Uterus (tissue), 4 donors: ENCODE measurements around the gene VASH2. TPM values are rescaled to one million over a fixed set of nuclear protein-coding genes. Genes with fewer than 3 reads are reported as not detected.
"Not testable (repeated sequence)": the region's sequence is repeated elsewhere in the genome, so short reads cannot be mapped to it uniquely, and the experiment has no call there.

Source experiments
- DNase-seq, 2 donors: peaks; one replicate each; pipeline ENCODE4 v3.0.0-alpha.2; 2019 to 2020
- H3K27ac ChIP-seq, 2 donors: fragments of 200-600 bp; sonication (generic); 1 replicate in 1 of 2; 2 replicates in 1 of 2; pipeline ENCODE4 v1.5.1; 2016 to 2018
- H3K27me3 ChIP-seq, 2 donors: fragments of 200-600 bp; sonication (generic); one replicate each; pipeline ENCODE4 v1.5.1; 2018 to 2019; ENCODE audit warnings: control low read depth in 1 of 2
- H3K36me3 ChIP-seq, 2 donors: fragments of 200-600 bp; sonication (generic); one replicate each; pipeline ENCODE4 v1.5.1; 2019; ENCODE audit warnings: control low read depth in 1 of 2
- H3K4me1 ChIP-seq, 2 donors: fragments of 200-600 bp; sonication (generic); one replicate each; pipeline ENCODE4 v1.5.1; 2018 to 2019; ENCODE audit warnings: control low read depth in 1 of 2
- H3K4me3 ChIP-seq, 2 donors: fragments of 200-600 bp; sonication (generic); 1 replicate in 1 of 2; 2 replicates in 1 of 2; pipeline ENCODE4 v1.5.1; 2018 to 2019; ENCODE audit warnings: mild to moderate bottlenecking in 1 of 2
- H3K9me3 ChIP-seq, 2 donors: fragments of 200-600 bp; sonication (generic); one replicate each; pipeline ENCODE4 v1.5.1; 2019; ENCODE audit warnings: control low read depth in 1 of 2
- POLR2A ChIP-seq, 2 donors: fragments of 450-650 bp; IDR thresholded peaks; one replicate each; pipeline ENCODE4 v1.6.1; 2016; ENCODE audit warnings: antibody characterized with exemption in 2 of 2, mild to moderate bottlenecking in 1 of 2, moderate library complexity in 1 of 2
- intact Hi-C: fragments of 100-400 bp; cut with DNase I; formaldehyde crosslinking; loops from one replicate; pipeline ENCODE4 v1.15.1; 2023; ENCODE audit warnings: low total_unique reads
- total RNA-seq, 4 donors: library from RNA; depleted of rRNA in 3 of 4; stranded (reverse); fragments of >200 nt in 3 of 4; gene quantifications; one replicate each; pipeline versions ENCODE4 v1.1.0 to v1.2.4, GENCODE V29; 2014 to 2023
- TF ChIP-seq, protein P1 (sequence below), 4 experiments: fragments of 200-600 bp in 2 of 4; fragments of 450-650 bp in 2 of 4; sonication (generic) in 2 of 4; IDR thresholded peaks; one replicate each; pipeline ENCODE4 v1.5.1; 2016 to 2019; ENCODE audit warnings: antibody characterized with exemption in 4 of 4, mild to moderate bottlenecking in 2 of 4, moderate library complexity in 1 of 4
- donor health status: DM: yes; HTN: yes; CAD: no.

The VASH2 gene
- total RNA-seq, 4 donors from 2014 or later, result under 0.01 to 17.2 (median 1.1) TPM

- Histone ChIP-seq H3K9me3 (no peaks in the 10 kb centered on the region), H3K36me3 (no peaks in the 10 kb centered on the region), H3K4me1 (no peaks in the 10 kb centered on the region), H3K4me3 (no peak overlapping the region), H3K27ac (no peak overlapping the region), H3K27me3 (no peaks in the 10 kb centered on the region)
- DNase-seq, result no peak
- TF ChIP-seq POLR2A (IDR thresholded peaks at IDR 0.05), result no peak
- TF ChIP-seq, protein P1, sequence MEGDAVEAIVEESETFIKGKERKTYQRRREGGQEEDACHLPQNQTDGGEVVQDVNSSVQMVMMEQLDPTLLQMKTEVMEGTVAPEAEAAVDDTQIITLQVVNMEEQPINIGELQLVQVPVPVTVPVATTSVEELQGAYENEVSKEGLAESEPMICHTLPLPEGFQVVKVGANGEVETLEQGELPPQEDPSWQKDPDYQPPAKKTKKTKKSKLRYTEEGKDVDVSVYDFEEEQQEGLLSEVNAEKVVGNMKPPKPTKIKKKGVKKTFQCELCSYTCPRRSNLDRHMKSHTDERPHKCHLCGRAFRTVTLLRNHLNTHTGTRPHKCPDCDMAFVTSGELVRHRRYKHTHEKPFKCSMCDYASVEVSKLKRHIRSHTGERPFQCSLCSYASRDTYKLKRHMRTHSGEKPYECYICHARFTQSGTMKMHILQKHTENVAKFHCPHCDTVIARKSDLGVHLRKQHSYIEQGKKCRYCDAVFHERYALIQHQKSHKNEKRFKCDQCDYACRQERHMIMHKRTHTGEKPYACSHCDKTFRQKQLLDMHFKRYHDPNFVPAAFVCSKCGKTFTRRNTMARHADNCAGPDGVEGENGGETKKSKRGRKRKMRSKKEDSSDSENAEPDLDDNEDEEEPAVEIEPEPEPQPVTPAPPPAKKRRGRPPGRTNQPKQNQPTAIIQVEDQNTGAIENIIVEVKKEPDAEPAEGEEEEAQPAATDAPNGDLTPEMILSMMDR (IDR thresholded peaks at IDR 0.05), result no peak
- intact Hi-C loops, result no loop called here
Observed at GRCh38 chr1:212962509-212962908, 12.2 kb downstream of the VASH2 start.

- intact Hi-C loops, result no loop called here
- Histone ChIP-seq H3K27ac (no peak overlapping the region), H3K36me3 (no peaks in the 10 kb centered on the region), H3K27me3 (no peaks in the 10 kb centered on the region), H3K4me1 (no peaks in the 10 kb centered on the region), H3K4me3 (no peak overlapping the region), H3K9me3 (no peaks in the 10 kb centered on the region)
- no peak for TF ChIP-seq POLR2A (IDR thresholded peaks at IDR 0.05)
- TF ChIP-seq, protein P1 (IDR thresholded peaks at IDR 0.05), result no peak
- DNase-seq, result no peak
Observed at GRCh38 chr1:212964102-212964501, 13.8 kb downstream of the VASH2 start.

- H3K9me3 ChIP-seq, H3K4me3 ChIP-seq, H3K27me3 ChIP-seq, H3K4me1 ChIP-seq, intact Hi-C loops, DNase-seq, H3K27ac ChIP-seq, H3K36me3 ChIP-seq: not testable (repeated sequence)
Observed at GRCh38 chr1:212964993-212965392, 14.7 kb downstream of the VASH2 start.

DNA sequence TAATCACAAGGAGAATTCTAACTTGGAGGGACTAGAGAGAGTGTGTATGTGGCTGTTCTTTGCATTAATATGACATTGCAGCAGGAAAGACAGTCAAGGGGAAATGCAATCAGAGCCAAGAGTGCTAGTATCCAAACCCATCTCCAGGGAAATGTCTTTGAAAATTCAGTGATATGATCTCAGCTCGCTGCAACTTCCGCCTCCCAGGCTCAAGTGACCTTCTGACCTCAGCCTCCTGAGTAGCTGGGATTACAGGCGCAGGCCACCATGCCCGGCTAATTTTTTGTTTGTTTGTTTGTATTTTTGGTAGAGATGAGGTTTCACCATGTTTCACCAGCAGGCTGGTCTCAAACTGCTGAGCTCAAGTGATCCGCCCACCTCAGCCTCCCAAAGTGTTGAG, 16.3 kb downstream of the VASH2 start:
- H3K4me3 ChIP-seq, result no peak overlapping the region
- H3K4me1 ChIP-seq, result no peaks in the 10 kb centered on the region
- intact Hi-C loops, result no loop called here
- no peak overlapping the region for H3K27ac ChIP-seq
- H3K27me3 ChIP-seq, result no peaks in the 10 kb centered on the region
- DNase-seq, result no peak
- H3K36me3 ChIP-seq, result no peaks in the 10 kb centered on the region
- TF ChIP-seq, protein P1 (IDR thresholded peaks at IDR 0.05), result no peak
- no peak for TF ChIP-seq POLR2A (IDR thresholded peaks at IDR 0.05)
- no peaks in the 10 kb centered on the region for H3K9me3 ChIP-seq

GRCh38 chr1:212967801-212968200, 17.5 kb downstream of the VASH2 start:
- Histone ChIP-seq H3K27me3 (no peaks in the 10 kb centered on the region), H3K4me1 (no peaks in the 10 kb centered on the region), H3K36me3 (no peaks in the 10 kb centered on the region), H3K27ac (no peak overlapping the region), H3K9me3 (no peaks in the 10 kb centered on the region), H3K4me3 (no peak overlapping the region)
- TF ChIP-seq POLR2A (IDR thresholded peaks at IDR 0.05), result no peak
- TF ChIP-seq, protein P1 (IDR thresholded peaks at IDR 0.05), result peak in 2 of 4 experiments; percentile 13 to 27
- intact Hi-C loops, result no loop called here
- DNase-seq, result no peak

DNA sequence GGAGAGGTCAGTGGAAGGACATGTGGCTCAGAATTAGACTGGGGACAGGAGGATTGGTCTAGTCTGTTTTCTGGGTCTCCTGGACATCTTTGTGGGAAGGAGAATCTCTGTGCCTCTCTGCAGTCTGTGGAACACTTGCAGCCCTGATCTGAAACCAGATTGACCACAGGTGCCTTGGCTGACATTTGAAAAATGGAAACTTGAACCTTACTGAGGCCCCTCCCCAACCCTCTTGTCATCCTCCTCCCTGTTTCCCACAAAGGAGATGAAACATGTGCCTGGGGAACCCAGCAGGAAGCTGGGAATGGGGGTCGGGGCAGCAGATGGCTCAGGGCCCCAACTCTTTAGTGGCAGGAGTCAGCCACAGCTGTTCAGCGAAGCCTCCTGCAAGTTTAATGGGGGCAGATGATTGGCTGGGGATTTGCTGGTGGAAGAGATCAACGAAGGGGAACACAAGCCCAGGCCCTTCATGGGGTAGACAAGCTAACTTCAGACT, 18.1 kb downstream of the VASH2 start:
- intact Hi-C loops, result no loop called here
- no peaks in the 10 kb centered on the region for H3K4me1 ChIP-seq
- no peaks in the 10 kb centered on the region for H3K27me3 ChIP-seq
- H3K27ac ChIP-seq, result no peak overlapping the region
- TF ChIP-seq POLR2A (IDR thresholded peaks at IDR 0.05), result no peak
- TF ChIP-seq, protein P1 (IDR thresholded peaks at IDR 0.05), result no peak
- H3K9me3 ChIP-seq, result no peaks in the 10 kb centered on the region
- no peak for DNase-seq
- H3K36me3 ChIP-seq, result no peaks in the 10 kb centered on the region
- no peak overlapping the region for H3K4me3 ChIP-seq
